DMS53 treated with DMSO at 0.1 percent for 48 hours (cell line): ENCODE results near the gene BLOC1S4.
A peak's percentile ranks its signal among the peaks of the same experiment; 100 is the strongest.
"Not testable (repeated sequence)": the region's sequence is repeated elsewhere in the genome, so short reads cannot be mapped to it uniquely, and the experiment has no call there.

Experiments used
- DNase-seq: peaks from one replicate; lab custom pipeline; 2025; ENCODE audit not compliant: unreplicated experiment; lab: John Stamatoyannopoulos, UW

BLOC1S4 gene

DNA sequence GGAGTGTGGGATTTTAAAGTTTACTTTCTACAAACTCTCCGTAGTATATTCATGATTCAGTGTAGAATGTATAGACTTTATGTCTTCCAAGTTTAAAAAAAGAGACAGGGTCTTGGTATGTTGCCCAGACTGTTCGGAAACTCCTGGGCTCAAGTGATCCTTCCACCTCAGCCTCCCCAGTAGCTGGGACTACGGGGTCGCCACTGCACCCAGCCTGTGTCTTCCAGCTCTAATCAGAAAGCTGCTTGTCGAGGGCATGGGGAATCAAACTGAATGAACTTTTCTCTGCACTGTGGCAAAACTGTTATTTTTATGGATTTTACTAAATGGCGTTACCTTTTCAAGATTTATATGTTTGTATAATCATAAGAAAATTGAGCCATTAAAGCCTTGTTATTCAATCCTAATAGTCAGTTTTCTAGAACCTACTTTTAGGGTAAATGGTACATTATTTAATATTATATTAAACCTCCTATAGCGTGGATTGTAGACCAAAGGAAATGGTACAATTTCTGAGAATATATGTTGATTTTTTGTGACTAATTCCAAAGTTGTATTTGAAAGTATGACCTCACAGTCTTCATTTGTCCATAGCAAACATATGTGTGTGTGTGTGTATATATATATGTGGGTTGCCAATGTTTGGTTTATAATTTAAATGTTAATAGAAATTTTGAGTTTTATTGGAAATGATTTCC lies 1.1 kb downstream of the BLOC1S4 start:
- DNase-seq = no peak

DNA sequence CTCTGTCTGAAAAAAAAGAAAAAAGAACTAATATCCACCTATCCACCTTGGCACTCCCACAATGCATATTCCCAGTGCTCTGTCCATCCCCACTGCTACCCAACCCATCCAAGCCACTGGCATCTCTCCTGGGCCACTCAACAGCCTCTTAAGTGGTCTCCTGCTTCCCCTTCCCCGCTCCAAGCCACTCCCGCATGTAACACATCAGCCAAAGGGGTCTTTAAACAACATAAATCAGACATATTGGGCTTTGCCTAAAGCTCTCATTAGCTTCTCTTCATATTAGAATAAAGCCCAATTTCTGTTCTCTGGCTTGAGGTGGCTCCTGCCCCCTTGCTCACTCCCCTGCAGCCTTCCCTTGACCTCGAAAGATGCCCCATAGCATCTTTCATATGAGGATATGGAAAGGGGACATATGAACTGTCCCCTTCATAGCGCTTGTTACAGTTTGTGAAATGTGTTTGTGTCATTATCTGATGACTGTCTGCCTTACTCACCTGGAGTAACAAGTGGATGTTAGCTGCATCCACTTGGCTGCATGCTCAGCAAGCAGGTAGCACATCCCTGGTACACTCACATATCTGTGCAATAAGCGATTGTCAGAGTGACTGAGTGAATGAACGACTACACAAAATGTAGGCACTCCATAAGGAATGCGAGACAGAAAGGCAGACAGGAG lies 3.1 kb downstream of the BLOC1S4 start:
- no peak for DNase-seq

DNA sequence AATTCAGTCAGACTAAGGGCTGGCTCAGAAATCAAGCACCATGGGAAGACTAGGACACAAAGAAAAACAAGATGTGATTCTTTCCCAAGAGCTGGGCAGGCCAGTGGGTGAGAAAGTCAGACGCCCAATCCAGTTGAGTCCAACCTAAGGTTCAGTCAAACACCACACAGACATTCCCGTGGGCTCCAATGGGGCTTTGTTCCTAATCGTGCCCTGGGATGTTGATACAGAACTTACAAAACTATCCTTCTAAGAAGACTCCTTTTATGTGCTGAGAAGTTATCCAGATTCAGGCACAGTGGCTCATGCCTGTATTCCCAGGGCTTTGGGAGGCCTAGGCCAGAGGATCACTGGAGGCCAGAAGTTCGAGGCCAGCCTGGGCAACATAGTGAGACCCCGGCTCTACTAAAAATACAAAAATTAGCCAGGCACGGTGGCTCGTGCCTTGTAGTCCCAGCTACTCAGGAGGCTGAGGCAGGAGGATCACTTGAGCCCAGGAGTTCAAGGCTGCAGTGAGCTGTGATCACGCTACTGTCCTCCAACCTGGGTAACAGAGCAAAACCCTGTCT lies 3.7 kb downstream of the BLOC1S4 start:
- no peak for DNase-seq

DNA sequence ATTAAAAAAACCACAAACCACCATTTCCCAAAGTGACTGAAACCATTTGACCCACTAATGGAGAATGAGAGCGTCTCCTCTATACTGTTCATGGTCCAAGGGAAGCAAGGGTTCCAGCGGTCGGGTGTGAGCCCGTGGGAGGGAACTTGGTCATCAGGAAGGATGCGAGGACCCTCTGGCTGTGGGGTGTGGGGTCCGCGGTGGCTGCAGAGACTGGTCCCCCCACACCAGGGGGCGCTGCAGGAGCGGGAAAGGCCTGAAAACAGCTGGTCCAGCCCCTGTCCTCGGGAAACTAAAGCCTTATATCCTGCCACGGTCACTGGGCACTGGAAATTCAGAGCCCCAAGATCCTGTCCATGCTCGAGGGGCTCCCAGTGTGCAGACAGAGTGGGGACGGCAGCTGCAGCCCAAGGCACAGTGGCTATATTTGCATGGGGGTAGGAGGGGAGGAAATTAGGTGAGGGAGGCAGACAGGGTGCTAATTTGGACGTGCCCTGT lies 4.3 kb downstream of the BLOC1S4 start:
- DNase-seq = peak; percentile 70

DNA sequence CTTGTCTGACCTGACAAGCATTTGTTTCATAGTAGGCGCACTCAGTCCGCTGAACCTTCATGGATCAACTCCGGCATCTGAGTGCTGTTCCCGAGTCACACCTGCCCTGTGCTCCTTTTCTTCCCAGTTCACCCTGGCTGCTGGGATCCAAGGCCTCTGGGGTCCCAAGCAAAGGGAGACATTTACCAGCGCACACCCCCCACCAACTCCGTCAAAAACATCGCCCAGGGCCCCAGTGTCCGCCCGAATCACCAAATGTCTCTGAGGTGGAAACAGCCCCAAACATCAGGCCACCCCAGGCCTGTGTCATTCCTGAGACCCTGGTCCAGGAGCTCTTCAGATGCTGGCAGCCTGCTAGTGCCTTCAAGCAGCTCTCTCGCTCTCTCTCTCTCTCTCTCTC lies 5.1 kb downstream of the BLOC1S4 start:
- no peak for DNase-seq

DNA sequence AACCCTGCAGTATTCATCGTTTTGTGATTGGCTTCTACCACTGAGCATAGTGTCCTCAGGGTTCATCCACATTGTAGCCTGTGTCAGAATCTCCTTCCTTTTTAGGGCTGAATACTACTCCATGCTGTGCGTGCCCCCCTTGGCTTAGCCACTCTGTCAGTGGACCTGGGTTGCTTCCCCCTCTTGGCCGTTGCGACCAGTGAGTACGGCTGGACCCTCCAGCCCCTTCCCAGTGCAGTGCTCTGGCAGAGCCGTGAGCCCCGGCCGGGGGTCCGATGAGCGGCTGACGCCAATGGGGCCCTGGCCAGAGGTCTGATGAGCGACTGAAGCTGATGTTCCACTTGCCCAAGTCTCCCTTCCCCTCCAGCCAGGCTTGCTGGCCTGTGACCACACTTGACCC lies 6.9 kb downstream of the BLOC1S4 start:
- DNase-seq = no peak

DNA sequence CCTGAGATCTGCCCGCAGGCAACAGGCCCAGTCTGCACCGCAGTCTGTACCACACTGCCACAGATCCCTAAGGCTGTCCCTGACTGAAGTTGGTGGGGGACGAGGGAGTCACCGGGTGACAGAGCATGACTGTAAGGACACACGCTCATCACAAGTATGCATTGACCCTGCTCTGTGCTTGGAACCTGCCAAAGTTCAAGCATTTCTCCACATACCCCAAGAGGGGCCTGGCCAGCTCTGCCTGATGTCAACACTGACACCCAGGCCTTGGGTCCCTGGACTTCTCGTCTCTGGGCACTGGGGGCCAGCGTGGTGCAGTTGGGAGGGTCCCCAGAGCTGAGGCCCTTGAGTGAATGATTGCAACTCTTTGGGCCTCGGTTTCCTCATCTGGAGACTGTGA lies 7.9 kb downstream of the BLOC1S4 start:
- no peak for DNase-seq

DNA sequence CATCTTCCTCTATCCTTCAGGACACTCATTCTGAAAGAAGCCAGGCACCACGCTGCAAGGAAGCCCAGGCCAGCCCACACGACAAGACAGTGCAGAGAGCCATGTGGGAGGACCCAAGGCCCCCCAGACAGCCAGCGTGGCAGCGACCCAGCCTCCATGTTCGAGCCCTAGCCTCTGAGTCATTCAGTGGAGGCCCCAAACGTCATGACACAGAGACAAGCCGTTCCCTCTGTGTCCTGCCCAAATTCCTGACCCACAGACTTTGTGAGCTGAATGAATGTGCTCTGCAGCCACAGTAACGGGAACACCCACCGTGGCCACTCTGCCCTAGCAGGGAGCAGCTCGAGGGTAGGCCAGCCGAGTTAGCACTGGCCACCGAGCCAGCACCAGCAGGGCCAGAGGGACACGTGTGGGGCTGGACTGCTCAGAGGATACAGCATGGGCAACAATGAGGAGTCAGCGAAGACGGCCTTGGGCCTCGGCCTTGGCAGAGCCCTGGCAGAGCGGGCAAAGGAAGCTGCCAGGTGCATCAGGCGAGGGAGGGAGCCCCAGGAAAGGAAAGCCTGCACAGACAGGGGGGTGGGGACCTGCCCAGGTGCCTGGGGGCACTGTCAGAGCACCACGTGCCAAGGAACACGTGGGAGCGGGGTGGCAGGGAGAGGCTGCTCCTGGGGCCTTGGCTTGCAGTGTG lies 8.6 kb downstream of the BLOC1S4 start:
- no peak for DNase-seq

DNA sequence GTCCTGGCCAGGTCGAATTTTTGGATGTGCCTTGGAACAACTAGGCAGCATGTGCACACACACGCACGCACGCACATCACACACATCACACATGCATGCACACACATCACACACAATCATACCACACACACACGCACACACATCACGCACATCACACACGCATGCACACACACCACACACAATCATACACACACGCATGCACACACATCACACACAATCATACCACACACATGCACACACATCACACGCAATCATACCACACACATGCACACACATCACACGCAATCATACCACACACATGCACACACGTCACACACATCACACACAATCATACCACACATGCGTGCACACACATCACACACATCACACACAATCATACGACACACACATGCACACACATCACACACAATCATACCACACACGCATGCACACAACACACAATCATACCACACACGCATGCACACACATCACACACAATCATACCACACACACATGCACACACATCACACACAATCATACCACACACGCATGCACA lies 9.5 kb downstream of the BLOC1S4 start:
- not testable (repeated sequence) for DNase-seq

DNA sequence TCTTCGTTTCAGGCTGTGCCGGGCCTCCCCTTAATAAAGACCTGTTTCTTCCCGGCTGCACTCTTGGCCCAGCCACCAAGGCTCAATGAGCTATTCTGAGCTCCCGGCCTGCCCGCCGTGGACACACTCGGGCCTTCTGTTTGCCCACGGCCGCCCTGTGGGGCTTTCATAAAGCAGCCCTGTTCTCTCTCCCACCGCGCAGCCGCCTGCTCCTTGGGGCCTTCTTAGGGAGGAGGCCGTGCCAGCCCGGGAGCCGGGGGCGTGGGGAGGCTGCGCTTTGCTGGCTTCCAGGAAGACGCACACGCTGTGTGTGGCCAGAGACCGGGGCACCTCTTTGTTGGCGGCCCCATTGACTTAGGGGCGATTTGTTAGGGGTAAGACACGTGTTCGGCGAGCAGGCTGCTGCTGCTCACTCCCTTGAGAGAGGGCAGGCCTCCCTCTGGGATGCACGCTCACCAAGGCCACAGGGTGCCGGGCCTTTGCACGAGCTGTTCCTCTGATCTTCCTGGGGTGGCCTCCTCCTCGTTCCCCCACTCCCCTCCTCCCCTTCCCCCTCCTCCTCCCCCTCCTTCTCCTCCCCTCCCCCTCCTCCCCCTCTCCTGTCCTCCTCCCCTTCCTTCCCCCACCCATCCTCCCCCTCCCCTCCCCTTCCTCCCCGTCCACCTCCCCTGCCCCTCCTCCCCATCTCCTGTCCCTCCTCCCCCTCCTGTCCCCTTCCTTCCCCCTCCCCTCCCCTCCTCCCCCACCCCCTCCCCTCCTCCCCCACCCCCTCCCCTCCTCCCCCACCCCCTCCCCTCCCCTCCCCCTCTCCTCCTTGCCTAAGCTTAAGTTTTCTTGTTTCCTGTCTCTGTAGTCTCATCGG lies 11.3 kb downstream of the BLOC1S4 start:
- DNase-seq = no peak

DNA sequence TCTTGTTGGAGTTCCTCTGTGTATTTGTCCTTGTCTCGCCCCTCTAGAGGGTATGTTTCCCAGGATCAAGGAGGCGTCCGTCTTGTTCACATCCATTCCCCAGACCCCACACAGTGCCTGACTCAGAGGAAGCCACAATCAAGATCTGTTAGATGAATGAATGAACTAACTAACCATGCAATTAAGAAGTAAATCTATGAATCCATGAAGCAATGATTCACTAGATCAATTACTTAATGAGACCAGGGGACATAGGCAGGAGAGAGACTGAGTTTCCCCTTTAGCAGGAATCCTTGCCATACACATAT lies 11.9 kb downstream of the BLOC1S4 start:
- DNase-seq = no peak

DNA sequence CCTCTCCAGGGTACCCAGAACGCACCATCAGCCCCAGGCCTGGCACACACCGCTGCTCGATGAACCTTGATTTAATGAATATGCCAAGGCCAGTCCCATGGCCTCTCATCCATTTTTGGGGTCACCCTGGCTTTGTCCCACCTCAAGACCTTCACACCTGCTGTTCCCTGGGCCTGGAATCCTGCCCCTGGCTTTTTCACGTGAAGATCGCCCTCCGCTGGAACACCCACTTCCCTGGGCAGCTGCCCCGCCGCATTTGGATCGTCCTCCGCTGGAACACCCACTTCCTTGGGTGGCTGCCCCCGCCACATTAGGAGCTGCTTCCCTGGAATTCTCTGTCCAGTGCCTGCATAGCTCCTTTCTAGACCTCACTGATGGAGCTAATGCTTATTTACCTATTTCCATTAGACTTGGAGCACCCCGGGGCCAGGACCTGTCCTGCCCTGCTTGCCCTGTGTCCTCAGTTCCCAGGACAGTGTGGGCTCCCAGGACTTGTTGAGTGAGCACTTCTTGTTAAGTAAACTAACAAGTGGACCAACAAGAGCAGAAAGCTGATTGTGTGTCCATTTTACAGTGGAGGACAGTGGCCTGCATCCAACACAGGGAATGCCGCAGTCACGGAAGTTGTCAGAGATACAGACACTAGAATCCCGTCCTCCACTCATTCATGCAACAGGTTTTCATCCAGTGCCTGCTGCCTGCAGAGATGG lies 12.5 kb downstream of the BLOC1S4 start:
- DNase-seq = no peak

DNA sequence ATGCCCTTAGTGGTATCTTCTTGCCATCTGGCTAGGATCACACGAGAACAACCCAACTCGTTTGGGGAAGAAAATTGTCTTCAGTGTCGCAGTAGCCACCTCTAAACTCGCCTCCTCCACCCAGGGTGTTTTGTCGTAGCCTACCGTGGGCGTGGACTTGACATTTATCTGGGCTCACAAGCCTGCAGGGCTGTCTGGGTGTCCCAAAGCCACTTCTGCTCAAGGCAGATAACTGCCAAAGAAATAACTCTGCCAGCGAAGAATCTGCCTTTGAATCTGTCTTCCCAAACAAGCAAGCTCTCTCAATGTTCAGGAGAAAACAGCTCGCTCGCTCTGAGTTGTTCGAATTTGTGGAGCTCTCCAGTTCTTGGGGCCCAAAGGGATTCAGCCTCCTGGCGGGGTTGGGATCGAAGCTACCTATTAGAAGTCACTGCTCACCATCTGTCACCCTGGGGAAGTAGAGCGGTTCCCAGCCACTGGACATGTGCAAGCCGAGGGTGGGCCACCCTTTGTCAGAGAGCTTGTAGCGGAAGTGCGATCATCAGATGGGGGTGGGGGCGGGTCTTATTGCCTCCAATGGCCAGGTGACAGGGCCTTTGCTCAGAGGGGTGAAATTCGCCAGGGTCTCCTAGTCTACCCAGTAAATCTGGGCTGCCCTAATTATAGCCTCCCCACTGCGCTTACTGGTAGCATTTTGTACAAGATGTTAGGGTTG lies 14.8 kb downstream of the BLOC1S4 start:
- DNase-seq = no peak

DNA sequence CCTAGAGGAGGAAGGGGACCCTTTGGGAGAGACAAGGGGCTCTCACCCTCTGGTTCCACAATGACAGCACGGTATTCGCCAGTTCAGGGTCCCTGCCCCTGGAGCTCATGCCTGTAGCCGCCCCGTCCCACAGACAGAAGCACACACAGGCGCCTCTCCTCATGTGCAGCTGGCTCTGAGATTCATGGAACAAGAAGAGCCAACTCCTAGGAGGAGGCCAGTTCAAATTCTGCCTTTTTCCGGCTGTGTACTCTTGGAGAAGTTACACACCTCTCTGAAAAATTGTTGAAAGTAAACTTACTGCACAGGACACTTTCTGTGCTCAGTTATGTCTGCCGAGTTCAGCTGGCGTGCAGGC lies 15.3 kb downstream of the BLOC1S4 start:
- no peak for DNase-seq

DNA sequence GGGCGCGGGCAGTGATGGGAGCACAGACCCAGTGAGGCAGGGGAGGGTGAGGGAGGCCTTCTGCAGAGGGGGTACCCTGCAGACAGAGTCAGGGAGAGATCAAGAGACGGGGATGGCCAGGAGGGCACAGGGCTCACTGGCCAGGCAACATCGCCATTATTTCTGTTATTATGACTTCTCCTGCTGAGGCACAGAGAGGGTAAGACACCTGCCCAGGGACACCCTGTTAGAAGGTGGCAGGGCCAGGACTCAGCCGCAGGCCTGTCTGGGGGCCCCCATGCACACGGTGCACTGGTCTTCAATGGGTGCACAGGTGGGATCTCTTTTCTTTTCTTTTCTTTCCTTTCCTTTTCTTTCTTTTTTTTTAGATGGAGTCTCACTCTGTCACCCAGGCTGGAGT lies 15.8 kb downstream of the BLOC1S4 start:
- no peak for DNase-seq

DNA sequence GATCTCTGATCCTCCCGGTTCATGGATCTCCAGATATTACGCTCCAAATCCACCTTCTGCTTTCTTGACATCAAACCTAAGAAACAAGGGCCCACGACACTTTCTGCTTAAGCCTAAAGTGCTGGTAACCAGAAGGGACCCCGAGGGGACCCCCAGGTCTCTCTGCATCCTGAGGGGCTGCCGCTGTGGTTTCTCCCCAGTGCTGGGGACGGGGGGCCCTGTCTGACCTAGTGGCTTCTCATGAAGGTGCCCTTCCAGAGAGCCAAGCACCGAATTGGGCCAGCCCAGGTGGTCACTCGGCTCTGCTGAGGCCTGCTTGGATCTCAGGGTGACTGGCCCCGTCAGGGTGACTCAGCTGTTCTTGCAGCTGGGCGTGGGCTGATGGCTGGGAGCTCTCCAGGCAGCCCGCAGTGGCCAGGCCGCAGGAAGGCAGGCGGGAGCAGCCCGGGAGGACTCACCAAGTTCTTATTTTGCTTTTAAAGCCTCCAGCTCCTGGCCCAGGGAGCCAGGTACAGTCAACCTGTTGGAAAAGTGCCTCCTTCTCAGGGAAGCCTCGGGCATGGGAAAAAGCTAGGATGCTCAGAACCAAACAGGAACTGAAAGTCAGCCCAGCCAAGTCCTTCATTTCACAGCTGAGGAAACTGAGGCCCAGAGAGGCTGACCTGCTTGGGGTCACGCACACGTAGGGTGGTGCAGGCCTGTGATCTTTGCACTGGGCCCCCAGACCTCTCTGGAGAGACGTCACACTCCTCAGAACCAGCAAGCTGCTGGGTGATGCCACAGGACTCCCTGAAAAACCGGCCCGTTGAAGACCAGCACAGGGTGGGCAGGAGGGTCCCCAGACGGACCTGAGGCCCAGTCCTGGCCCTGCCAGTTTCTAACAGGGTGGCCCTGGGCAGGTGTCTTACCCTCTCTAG lies 16.7 kb downstream of the BLOC1S4 start:
- peak; percentile 63 for DNase-seq

DNA sequence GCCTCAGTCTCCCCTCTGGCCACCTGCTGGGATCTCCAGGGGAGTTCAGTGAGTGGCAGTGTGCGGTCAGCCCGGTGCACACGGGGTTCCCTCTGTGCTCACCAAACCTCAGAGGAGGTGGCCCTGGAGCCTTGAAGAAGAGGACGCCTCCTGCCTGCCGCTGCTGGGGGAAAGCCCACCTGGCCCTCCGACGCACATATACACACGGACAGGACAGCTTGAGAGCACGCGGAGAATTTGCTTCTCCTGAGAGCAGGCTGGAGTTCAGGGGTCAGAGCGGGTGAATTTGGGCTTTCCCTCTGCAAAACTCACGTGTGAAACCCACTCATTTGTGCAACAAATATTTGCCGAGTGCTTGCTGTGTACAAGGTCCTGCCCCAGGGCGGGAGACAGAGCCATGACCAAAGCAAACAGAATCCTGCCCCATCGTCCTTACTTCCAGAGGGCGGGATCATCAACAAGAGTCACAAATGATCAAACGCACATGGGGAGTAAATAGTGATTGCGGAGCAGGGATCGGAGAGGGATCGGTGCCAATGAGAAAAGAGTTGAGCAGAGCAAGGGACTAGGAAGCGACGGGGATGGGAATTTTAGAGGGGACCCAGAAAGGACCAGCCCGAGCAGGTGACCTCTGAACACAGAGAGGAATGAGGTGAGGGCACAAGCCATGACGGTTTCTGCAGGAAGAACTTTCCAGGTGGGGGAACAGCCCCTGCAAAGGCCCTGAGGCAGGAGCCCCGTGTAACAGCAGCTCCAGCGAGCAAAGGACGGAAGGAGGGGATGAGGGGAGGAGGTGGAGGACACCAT lies 17.6 kb downstream of the BLOC1S4 start:
- no peak for DNase-seq
